Stimulated activated naive CD4-positive, alpha-beta T cell treated with Interleukin-2 at 50 U/mL for 16 hours (primary cell): ENCODE measurements around the gene OR10T2.
"Not testable (repeated sequence)": the region's sequence is repeated elsewhere in the genome, so short reads cannot be mapped to it uniquely, and the experiment has no call there.

Experiments used
- DNase-seq: peaks from one replicate; lab custom pipeline; 2025; lab: John Stamatoyannopoulos, UW

OR10T2 gene

GRCh38 chr1:158398818-158399514, at the start of gene OR10T2:
OR10T2 (minus strand) TSS chr1:158399466; CDS start chr1:158399466, 0 bp downstream.
- no peak for DNase-seq

GRCh38 chr1:158445376-158445775, 46.1 kb upstream of the OR10T2 start:
- DNase-seq = no peak

GRCh38 chr1:158434741-158435140, 35.5 kb upstream of the OR10T2 start:
- no peak for DNase-seq

- not testable (repeated sequence) for DNase-seq
These were observed 30.9 kb upstream of the OR10T2 start for GRCh38 chr1:158430163-158430562.

GRCh38 chr1:158426137-158426536, 26.9 kb upstream of the OR10T2 start, which contains the start of gene OR10K2:
OR10K2 (minus strand) TSS chr1:158426237; CDS start chr1:158420866, 5,371 bp downstream.
- no peak for DNase-seq

- DNase-seq = no peak
These were observed 25.8 kb upstream of the OR10T2 start for GRCh38 chr1:158425027-158425426.

GRCh38 chr1:158422212-158422611, 22.9 kb upstream of the OR10T2 start:
- no peak for DNase-seq

- DNase-seq = no peak
These were observed 18.3 kb upstream of the OR10T2 start for GRCh38 chr1:158417586-158417985.

GRCh38 chr1:158414651-158415345, 15.5 kb upstream of the OR10T2 start:
- DNase-seq = no peak

- no peak for DNase-seq
These were observed 7.8 kb upstream of the OR10T2 start for GRCh38 chr1:158407092-158407491.

- no peak for DNase-seq
These were observed 1.6 kb upstream of the OR10T2 start for GRCh38 chr1:158400871-158401270.

- no peak for DNase-seq
These were observed 2.6 kb downstream of the OR10T2 start for GRCh38 chr1:158396646-158397045.

- DNase-seq = no peak
These were observed 5.8 kb downstream of the OR10T2 start for GRCh38 chr1:158393476-158393875.

GRCh38 chr1:158391099-158391498, 8.2 kb downstream of the OR10T2 start:
- no peak for DNase-seq

GRCh38 chr1:158390331-158390730, 8.9 kb downstream of the OR10T2 start:
- no peak for DNase-seq

- DNase-seq = no peak
These were observed 24.4 kb downstream of the OR10T2 start for GRCh38 chr1:158374860-158375259.

GRCh38 chr1:158374101-158374500, 25.2 kb downstream of the OR10T2 start:
- DNase-seq = not testable (repeated sequence)

GRCh38 chr1:158371188-158371953, 27.9 kb downstream of the OR10T2 start:
- no peak for DNase-seq

GRCh38 chr1:158366783-158367182, 32.5 kb downstream of the OR10T2 start:
- no peak for DNase-seq

GRCh38 chr1:158362941-158363340, 36.3 kb downstream of the OR10T2 start:
- no peak for DNase-seq

GRCh38 chr1:158362482-158362881, 36.8 kb downstream of the OR10T2 start:
- no peak for DNase-seq

- no peak for DNase-seq
These were observed 41.8 kb downstream of the OR10T2 start for GRCh38 chr1:158357441-158357840.

- DNase-seq = no peak
These were observed 42.6 kb downstream of the OR10T2 start for GRCh38 chr1:158356616-158357015.
